Measurements from ENCODE around the gene SESN1.

GRCh38 chr6:108942556-108943492 is 151.8 kb downstream of the SESN1 start:
- TF ChIP-seq CTCF (conservative IDR thresholded peaks at IDR 0.05; ENCODE audit: low read length) (no peak), EZH2phosphoT487 (IDR thresholded peaks at IDR 0.05; ENCODE audit: borderline replicate concordance) (no peak)
